Skeletal muscle tissue (tissue), 4 donors: Measurements from ENCODE around the gene ACOT9. TPM values are rescaled to one million over a fixed set of nuclear protein-coding genes. Genes with fewer than 3 reads are reported as not detected.
"Not testable (repeated sequence)": the region's sequence is repeated elsewhere in the genome, so short reads cannot be mapped to it uniquely, and the experiment has no call there.

Experiments
- H3K27ac ChIP-seq: one replicate; pipeline ENCODE4 v1.7.0; 2013; ENCODE audit warnings: mild to moderate bottlenecking, low read depth, low read length, inconsistent platforms
- H3K27me3 ChIP-seq, 3 donors: one replicate each; pipeline ENCODE4 v1.7.0; 2013; ENCODE audit warnings: low read length in 3 of 3; ENCODE audit not compliant: control insufficient read depth in 3 of 3, insufficient read depth in 3 of 3
- H3K36me3 ChIP-seq, 3 donors: one replicate each; pipeline ENCODE4 v1.7.0; 2013; ENCODE audit warnings: low read length in 3 of 3; ENCODE audit not compliant: control insufficient read depth in 3 of 3, insufficient read depth in 3 of 3
- H3K4me1 ChIP-seq, 3 donors: one replicate each; pipeline ENCODE4 v1.7.0; 2013; ENCODE audit warnings: low read length in 3 of 3, mild to moderate bottlenecking in 3 of 3; ENCODE audit not compliant: control insufficient read depth in 3 of 3, insufficient read depth in 3 of 3
- H3K4me3 ChIP-seq, 3 donors: one replicate each; pipeline ENCODE4 v1.7.0; 2013; ENCODE audit warnings: low read length in 3 of 3
- H3K9ac ChIP-seq, 3 donors: one replicate each; pipeline ENCODE4 v1.7.0; 2013; ENCODE audit warnings: low read length in 3 of 3, mild to moderate bottlenecking in 3 of 3, moderate library complexity in 2 of 3, low read depth in 1 of 3
- H3K9me3 ChIP-seq, 3 donors: one replicate each; pipeline ENCODE4 v1.7.0; 2013; ENCODE audit warnings: low read length in 3 of 3; ENCODE audit not compliant: control insufficient read depth in 3 of 3
- total RNA-seq: library from RNA; depleted of rRNA; stranded (reverse); fragments of >200 nt; gene quantifications from one replicate; pipeline ENCODE4 v1.2.3, GENCODE V29; 2014
- donor health status: Osteomylitis.

ACOT9 gene
- total RNA-seq, 1 donor from 2014 or later, result 43.8 TPM

GRCh38 chrX:23668335-23668734 is 74.7 kb downstream of the ACOT9 start:
- Histone ChIP-seq H3K27ac (no peak overlapping the region), H3K9ac (peak overlapping the region in 1 of 3 donors; percentile 77)

GRCh38 chrX:23667239-23668177 is 75.6 kb downstream of the ACOT9 start, which contains the start of gene PRDX4:
PRDX4 (plus strand) TSS chrX:23667493; CDS start chrX:23667571, 78 bp downstream.
- Histone ChIP-seq H3K36me3 (no peaks in the 10 kb centered on the region), H3K27me3 (no peaks in the 10 kb centered on the region), H3K27ac (peak within 1 kb of the TSS; percentile 57)

More at GRCh38 chrX:23668335-23668734, 74.7 kb downstream of the ACOT9 start:
- Histone ChIP-seq H3K4me1 (peaks cover 0 to 5% (median 0%) of the 10 kb centered on the region in 3 donors), H3K27me3 (no peaks in the 10 kb centered on the region), H3K4me3 (peak overlapping the region; percentile 49 to 82 (median 75)), H3K36me3 (peaks cover 0 to 4% (median 0%) of the 10 kb centered on the region in 3 donors), H3K9me3 (no peaks in the 10 kb centered on the region)

GRCh38 chrX:23666282-23666681 is 76.8 kb downstream of the ACOT9 start:
- Histone ChIP-seq H3K27ac (no peak overlapping the region), H3K4me1 (peaks cover 0 to 5% (median 0%) of the 10 kb centered on the region in 3 donors), H3K9ac (no peak overlapping the region), H3K36me3 (no peaks in the 10 kb centered on the region), H3K9me3 (no peaks in the 10 kb centered on the region), H3K4me3 (no peak overlapping the region), H3K27me3 (no peaks in the 10 kb centered on the region)

More at GRCh38 chrX:23667239-23668177, 75.6 kb downstream of the ACOT9 start, which contains the start of gene PRDX4:
- Histone ChIP-seq H3K9me3 (no peaks in the 10 kb centered on the region), H3K4me1 (peaks cover 0 to 5% (median 0%) of the 10 kb centered on the region in 3 donors), H3K9ac (peak within 1 kb of the TSS; percentile 69 to 86 (median 77)), H3K4me3 (peak within 1 kb of the TSS; percentile 75 to 84 (median 82))

- Histone ChIP-seq H3K4me3 (no peak overlapping the region), H3K4me1 (no peaks in the 10 kb centered on the region), H3K36me3 (no peaks in the 10 kb centered on the region), H3K27me3 (no peaks in the 10 kb centered on the region), H3K9me3 (no peaks in the 10 kb centered on the region), H3K27ac (no peak overlapping the region), H3K9ac (no peak overlapping the region)
Observed at GRCh38 chrX:23664496-23664895, 78.6 kb downstream of the ACOT9 start.

GRCh38 chrX:23662853-23663252 is 80.2 kb downstream of the ACOT9 start:
- Histone ChIP-seq H3K27ac (no peak overlapping the region), H3K36me3 (no peaks in the 10 kb centered on the region), H3K27me3 (no peaks in the 10 kb centered on the region), H3K9me3 (no peaks in the 10 kb centered on the region), H3K9ac (no peak overlapping the region), H3K4me3 (no peak overlapping the region), H3K4me1 (no peaks in the 10 kb centered on the region)

GRCh38 chrX:23662187-23662586 is 80.9 kb downstream of the ACOT9 start:
- Histone ChIP-seq H3K36me3 (no peaks in the 10 kb centered on the region), H3K27ac (no peak overlapping the region), H3K4me3 (no peak overlapping the region), H3K27me3 (no peaks in the 10 kb centered on the region), H3K9me3 (no peaks in the 10 kb centered on the region), H3K4me1 (no peaks in the 10 kb centered on the region), H3K9ac (no peak overlapping the region)

GRCh38 chrX:23661671-23662070 is 81.4 kb downstream of the ACOT9 start:
- Histone ChIP-seq H3K4me1 (no peaks in the 10 kb centered on the region), H3K27me3 (no peaks in the 10 kb centered on the region), H3K36me3 (no peaks in the 10 kb centered on the region), H3K9ac (no peak overlapping the region), H3K9me3 (no peaks in the 10 kb centered on the region), H3K27ac (no peak overlapping the region), H3K4me3 (no peak overlapping the region)

- H3K4me1 ChIP-seq, result no peaks in the 10 kb centered on the region
- H3K27ac ChIP-seq, result no peak overlapping the region
- H3K27me3 ChIP-seq, result no peaks in the 10 kb centered on the region
- H3K4me3 ChIP-seq, result no peak overlapping the region
- H3K9ac ChIP-seq, result no peak overlapping the region
- H3K36me3 ChIP-seq, result no peaks in the 10 kb centered on the region
- no peaks in the 10 kb centered on the region for H3K9me3 ChIP-seq
Observed at GRCh38 chrX:23660766-23661132, 82.3 kb downstream of the ACOT9 start.

- H3K27ac ChIP-seq, H3K9me3 ChIP-seq, H3K27me3 ChIP-seq, H3K9ac ChIP-seq, H3K4me1 ChIP-seq, H3K36me3 ChIP-seq, H3K4me3 ChIP-seq: not testable (repeated sequence)
Observed at GRCh38 chrX:23660083-23660765, 82.9 kb downstream of the ACOT9 start.

GRCh38 chrX:23659339-23659738 is 83.7 kb downstream of the ACOT9 start:
- no peak overlapping the region for H3K27ac ChIP-seq
- no peaks in the 10 kb centered on the region for H3K9me3 ChIP-seq
- H3K27me3 ChIP-seq, result no peaks in the 10 kb centered on the region
- H3K36me3 ChIP-seq, result no peaks in the 10 kb centered on the region
- no peaks in the 10 kb centered on the region for H3K4me1 ChIP-seq
- H3K9ac ChIP-seq, result no peak overlapping the region
- H3K4me3 ChIP-seq, result no peak overlapping the region
